ENCODE measurements around the gene PPP1R1C.
"Not testable (repeated sequence)": the region's sequence is repeated elsewhere in the genome, so short reads cannot be mapped to it uniquely, and the experiment has no call there.

PPP1R1C gene

DNA sequence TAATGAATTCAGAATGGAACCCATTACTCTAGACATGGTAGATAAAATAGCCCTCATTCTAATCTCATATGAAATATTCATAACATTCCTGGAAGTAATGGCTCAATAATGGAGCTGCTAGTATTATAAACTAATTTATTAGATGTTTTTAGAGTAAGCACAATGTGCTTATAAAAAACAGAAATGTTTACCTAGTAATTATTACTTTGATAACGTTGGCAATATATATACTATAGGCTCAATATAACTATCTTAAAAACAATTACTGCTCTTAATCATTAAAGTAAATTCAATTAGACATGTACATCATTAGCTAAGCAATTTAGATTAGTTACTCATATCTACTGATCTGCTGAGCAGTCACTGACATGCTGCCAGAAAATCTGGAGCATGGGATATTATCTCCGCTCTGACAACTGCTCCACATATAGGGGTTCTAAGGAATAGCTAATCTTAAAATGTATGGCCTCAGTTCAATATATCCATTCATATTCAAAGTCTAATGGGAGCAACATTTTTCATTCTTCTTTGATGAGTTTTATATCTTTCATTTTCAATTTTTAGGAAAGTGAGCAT, 19.4 kb downstream of the PPP1R1C start:
- in situ Hi-C loops (cut with MboI; ENCODE audit: low sequenced_read_pairs) = no loop called here

DNA sequence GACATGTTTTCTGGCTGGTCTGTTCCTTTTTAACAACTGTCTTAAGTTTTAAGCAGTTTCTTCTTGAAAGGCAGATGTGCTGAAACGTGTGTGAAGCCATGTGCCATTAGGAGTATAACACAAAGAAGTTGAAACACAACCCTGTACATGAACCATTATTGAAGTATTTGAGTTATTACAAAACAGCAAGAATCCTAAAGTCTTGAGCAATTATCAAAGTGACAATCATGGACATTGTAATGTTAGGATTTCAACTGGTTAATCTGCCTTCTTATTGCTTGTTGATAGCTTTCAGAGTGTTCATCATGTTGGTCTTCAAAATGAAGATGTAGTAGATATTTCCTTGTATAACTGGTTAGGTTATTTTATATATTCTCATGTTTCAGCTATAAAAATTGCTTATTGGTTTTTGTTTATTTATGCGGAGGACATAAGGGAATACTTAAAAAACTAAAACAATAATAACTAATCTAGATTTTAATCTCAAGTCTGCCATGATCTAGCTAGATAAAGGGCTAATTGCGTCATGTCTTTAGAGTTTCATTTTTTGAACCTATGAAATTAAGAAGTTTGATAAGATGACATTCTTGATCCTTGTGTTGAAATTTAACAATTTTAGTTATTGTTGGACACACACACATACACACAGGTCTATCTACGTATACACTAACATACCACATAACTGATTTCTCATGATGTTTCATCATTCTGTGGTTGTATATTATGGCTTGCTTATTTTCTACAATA, 21.1 kb downstream of the PPP1R1C start:
- in situ Hi-C loops (cut with MboI; ENCODE audit: low sequenced_read_pairs) = no loop called here

DNA sequence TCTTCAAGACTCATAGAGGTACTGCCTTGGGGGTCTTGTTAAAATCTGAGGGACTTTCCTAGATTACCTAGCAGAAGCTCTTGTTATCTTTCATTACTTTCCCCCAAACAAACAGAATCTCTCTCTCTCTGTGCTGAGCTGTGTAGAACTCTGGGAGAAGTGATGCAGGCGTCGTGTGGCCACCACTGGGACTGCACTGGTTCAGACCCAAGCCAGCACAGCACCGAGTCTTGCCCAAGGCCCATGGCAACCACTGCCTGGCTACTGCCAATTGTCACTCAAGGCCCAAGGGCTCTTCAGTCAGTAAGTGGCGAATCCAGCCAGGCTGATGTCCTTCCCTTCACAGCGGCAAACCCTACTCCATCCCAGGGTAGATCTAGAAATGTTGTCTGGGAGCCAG, 28.6 kb downstream of the PPP1R1C start:
- in situ Hi-C loops (cut with MboI; ENCODE audit: low sequenced_read_pairs) = no loop called here

DNA sequence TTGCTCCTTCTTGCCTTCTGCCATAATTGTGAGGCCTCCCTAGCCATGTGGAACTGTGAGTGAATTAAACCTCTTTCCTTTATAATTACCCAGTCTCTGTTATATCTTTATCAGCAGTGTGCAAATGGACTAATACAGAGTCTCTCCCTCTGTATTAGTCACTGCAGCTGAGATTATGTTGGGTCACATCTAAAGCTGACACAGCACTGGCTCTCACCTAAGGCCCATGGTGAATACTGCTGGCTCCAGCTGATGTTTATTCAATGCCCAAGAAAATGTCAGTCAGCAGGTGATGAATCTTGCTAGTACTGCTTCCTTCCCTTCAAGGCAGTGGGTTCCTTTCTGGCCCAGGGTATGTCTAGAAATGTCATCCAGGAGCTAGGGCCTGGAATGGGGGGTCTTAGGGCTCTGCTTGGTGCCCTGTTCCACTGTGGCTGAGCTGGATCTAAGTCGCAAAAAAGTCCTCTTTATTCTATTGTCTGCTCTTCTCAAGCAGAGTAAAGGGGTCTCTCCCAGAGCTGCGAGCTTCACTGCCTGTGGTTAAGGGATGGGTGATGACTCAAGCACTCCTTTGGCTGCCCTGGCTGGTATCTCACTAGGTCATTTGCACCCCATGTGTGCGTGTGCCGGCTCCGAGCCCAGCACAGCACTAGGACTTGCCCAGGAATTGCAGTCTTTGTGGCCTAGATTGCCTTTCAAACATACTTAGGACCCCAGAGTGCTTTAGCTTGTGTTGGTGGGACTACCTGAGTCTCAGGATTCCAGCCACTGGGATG, 29.9 kb downstream of the PPP1R1C start:
- in situ Hi-C loops (cut with MboI; ENCODE audit: low sequenced_read_pairs) = no loop called here

- in situ Hi-C loops (cut with MboI; ENCODE audit: low sequenced_read_pairs) = no loop called here
These were observed 32.6 kb downstream of the PPP1R1C start for GRCh38 chr2:182018218-182018617.

DNA sequence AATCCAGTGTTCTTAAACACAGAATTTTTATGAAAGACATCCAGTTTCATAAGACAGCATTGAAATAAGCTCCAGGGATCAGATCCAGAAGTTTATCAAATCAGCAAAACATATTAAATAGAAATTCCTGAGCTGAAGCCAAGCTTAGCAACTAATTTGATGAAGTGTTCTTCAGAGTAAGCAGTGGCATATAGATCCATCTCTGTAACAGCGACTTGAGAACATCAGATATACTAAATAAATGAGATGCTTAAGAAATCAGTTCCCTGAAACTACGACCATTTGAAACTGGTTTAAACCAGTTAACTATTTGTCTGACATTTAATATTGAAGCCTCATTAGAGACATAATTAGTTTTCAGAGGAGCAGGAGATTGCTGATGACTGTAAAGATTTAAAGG, 34.1 kb downstream of the PPP1R1C start:
- in situ Hi-C loops (cut with MboI; ENCODE audit: low sequenced_read_pairs) = no loop called here

DNA sequence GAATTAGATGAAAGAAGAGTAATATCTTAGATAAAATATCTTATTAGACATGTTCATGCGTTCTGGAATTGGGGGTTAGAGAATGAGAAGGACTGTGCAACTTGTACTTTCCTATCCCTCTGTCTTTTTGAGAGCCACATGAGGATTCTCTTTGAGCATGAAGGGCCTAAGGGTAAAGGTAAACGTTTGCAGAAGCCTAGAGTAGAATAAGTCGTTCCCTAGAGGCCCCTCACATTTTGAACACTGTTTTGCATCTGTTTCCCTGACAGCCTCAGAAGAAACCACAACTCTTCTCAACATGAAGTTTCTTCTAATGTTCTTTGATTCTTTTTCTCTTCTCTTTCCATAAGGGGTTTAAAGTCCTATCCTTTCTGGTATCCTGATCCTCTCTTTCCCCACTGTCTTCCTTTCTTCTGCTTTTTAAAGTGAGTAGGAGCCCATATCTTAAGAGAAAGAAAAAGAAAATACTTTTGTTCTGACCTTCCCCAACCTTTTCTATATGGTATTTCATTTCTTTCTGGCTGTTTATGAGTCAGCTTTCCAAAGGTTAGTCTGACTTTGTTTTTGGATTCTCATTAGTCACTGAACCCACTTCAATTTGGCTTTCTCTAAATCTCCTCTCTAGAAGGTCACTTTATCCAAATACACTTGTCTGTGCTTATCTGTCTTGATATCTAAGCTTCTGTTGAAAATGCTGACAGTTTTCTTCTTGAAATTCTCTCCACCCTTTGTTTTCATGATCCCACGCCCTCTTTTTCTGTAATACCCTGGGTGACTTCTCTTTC, 34.8 kb downstream of the PPP1R1C start:
- in situ Hi-C loops (cut with MboI; ENCODE audit: low sequenced_read_pairs) = no loop called here

GRCh38 chr2:182023235-182023634, 37.6 kb downstream of the PPP1R1C start:
- in situ Hi-C loops (cut with MboI; ENCODE audit: low sequenced_read_pairs) = no loop called here

- in situ Hi-C loops (cut with MboI; ENCODE audit: low sequenced_read_pairs) = not testable (repeated sequence)
These were observed 45.2 kb downstream of the PPP1R1C start for GRCh38 chr2:182030875-182031274.

- in situ Hi-C loops (cut with MboI; ENCODE audit: low sequenced_read_pairs) = no loop called here
These were observed 46.3 kb downstream of the PPP1R1C start for GRCh38 chr2:182031956-182032355.

DNA sequence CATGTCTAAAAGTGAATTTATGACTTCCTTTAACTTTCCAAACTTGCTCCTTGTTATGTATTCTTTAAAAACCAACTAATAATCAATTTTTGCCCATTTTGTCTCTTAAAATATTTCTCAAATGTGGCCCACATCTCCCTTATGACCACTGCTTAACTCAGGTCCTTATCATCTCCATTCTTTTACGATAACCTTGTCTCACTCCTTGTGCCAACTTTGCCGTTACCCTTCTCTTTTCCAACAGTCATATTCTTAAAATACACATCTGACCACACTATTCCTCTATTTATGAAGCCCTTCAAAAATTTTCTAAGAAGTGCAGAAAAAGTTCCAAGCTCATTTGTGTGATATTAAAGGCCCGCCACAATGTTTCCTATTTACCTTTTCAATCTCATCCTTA, 47.8 kb downstream of the PPP1R1C start:
- in situ Hi-C loops (cut with MboI; ENCODE audit: low sequenced_read_pairs) = no loop called here

GRCh38 chr2:182038576-182038975, 52.9 kb downstream of the PPP1R1C start:
- in situ Hi-C loops (cut with MboI; ENCODE audit: low sequenced_read_pairs) = no loop called here

GRCh38 chr2:182043021-182043420, 57.4 kb downstream of the PPP1R1C start:
- in situ Hi-C loops (cut with MboI; ENCODE audit: low sequenced_read_pairs) = no loop called here

- in situ Hi-C loops (cut with MboI; ENCODE audit: low sequenced_read_pairs) = no loop called here
These were observed 58.2 kb downstream of the PPP1R1C start for GRCh38 chr2:182043861-182044260.

GRCh38 chr2:182047544-182047943, 61.9 kb downstream of the PPP1R1C start:
- in situ Hi-C loops (cut with MboI; ENCODE audit: low sequenced_read_pairs) = no loop called here

DNA sequence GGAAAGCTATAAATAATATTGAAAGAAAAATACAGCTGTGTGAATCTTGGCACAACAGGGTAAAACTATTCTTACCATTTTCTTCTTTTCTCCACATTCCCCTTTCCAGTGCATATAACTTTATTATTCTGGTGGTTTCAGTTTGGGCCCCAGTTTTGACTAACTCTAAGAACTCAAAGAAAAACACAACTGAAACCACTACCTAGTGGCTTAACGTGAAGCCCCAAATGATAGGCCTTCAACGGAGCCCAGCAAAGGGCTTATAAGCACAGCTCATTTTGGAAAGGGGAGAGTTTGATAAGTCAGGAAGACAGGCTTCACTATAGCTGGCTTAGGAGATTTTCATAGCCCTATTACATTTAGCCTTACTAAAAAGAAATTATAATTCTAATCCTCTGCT, 62.4 kb downstream of the PPP1R1C start:
- in situ Hi-C loops (cut with MboI; ENCODE audit: low sequenced_read_pairs) = no loop called here

DNA sequence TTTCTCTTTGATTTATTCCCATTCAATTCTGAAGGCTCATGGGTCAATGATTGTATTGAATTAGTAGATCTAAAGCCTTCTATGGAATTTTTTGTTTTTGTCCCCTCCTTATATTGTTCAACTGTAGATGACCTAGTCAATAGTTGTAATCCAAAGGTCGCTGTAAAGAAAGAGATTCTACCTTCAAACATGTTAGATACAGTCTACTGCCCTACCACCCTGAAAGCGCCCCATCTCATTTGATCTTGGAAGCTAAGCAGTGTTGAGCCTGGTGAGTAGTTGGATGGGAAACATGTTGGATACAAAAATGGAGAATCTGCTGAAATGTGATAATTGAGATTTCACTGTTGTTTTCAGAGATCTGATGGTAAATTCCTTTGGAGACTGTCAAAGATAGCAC, 63.0 kb downstream of the PPP1R1C start:
- in situ Hi-C loops (cut with MboI; ENCODE audit: low sequenced_read_pairs) = no loop called here

GRCh38 chr2:182049372-182050148, 63.9 kb downstream of the PPP1R1C start:
- in situ Hi-C loops (cut with MboI; ENCODE audit: low sequenced_read_pairs) = no loop called here

DNA sequence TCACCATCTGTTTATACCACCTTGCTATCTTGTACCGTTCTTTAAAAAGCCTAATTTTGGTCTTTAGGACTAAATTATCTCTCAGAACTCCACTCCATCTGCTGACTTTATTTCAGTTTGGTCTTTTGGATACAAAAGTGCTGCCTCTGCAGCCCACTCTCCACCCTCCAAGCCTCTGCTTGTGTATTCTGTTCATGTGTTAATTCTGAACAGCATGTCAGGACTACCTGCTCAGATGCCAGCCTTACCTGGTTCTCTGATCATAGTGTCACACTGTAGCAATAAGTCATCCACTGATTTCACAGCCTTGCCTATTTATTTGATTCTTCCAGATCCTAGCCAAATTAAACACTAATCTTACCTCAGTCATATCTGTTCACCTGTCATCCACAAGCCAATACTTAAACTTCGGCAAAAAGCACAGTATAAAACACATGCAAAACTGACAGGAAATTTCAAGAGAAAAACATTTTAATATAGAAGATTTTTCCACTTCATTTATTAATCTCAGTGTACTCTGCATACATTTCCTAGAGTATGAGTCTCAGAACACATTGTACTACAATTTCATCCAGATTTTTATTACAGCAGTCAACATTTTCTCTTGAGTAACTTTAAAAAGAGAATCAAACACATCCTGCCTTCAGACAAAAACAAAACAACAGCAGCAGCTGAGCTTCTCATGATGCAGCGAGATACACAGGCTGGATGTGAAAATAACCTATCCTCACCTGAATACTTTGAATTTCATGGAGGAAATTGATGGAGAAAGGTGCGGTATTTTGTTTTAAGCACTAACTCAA, 64.9 kb downstream of the PPP1R1C start:
- in situ Hi-C loops (cut with MboI; ENCODE audit: low sequenced_read_pairs) = no loop called here

DNA sequence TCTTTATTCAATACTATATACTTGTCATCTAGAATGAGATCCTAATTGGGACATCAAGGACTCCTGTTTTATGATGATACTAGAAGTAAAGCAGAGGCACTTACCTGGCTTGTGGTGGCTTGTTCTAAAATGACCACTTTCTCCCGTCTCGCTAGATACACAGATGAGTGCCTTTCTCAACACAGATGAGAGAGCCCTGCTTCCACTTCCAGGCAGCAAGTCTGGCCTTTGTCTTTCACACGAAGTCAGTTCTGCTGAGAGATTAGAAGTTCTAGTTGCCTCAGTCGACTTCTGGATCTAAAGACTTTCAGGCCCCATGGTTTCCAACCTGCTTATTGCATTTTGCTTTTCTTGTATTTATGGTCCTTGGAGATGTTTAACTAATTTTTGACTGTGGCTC, 70.3 kb downstream of the PPP1R1C start:
- in situ Hi-C loops (cut with MboI; ENCODE audit: low sequenced_read_pairs) = no loop called here
